Liver (tissue), 3 donors: ENCODE measurements around the gene TH.

Source experiments
- CTCF ChIP-seq: fragments of 150-350 bp; IDR thresholded peaks from 2 replicates; pipeline ENCODE4 v1.5.1; 2017; ENCODE audit warnings: improper control_type of control experiment, low read depth, low read length; ENCODE audit not compliant: missing input control
- FOXA1 ChIP-seq: IDR thresholded peaks from 2 replicates; pipeline ENCODE4 v1.6.1; 2016; ENCODE audit warnings: antibody characterized with exemption
- GABPA ChIP-seq, 2 donors: IDR thresholded peaks in 1 of 2; conservative IDR thresholded peaks in 1 of 2; 2 replicates each; pipeline ENCODE4 v1.6.1; 2016; ENCODE audit warnings: antibody characterized with exemption in 2 of 2, mild to moderate bottlenecking in 1 of 2, moderate library complexity in 1 of 2
- JUND ChIP-seq, 2 donors: IDR thresholded peaks; 2 replicates each; pipeline ENCODE4 v1.6.1; 2016; ENCODE audit warnings: antibody characterized with exemption in 2 of 2
- RAD21 ChIP-seq, 2 donors: IDR thresholded peaks; 2 replicates each; pipeline ENCODE4 v1.6.1; 2016; ENCODE audit warnings: antibody characterized with exemption in 2 of 2, mild to moderate bottlenecking in 2 of 2
- RXRA ChIP-seq, 2 donors: IDR thresholded peaks; 2 replicates each; pipeline ENCODE4 v1.6.1; 2017 to 2018; ENCODE audit warnings: antibody characterized with exemption in 2 of 2, mild to moderate bottlenecking in 1 of 2
- SP1 ChIP-seq: IDR thresholded peaks from 2 replicates; pipeline ENCODE4 v1.6.1; 2018; ENCODE audit warnings: antibody characterized with exemption, mild to moderate bottlenecking
- YY1 ChIP-seq: IDR thresholded peaks from 2 replicates; pipeline ENCODE4 v1.6.1; 2016; ENCODE audit warnings: antibody characterized with exemption, mild to moderate bottlenecking
- TF ChIP-seq, protein P1 (sequence below): IDR thresholded peaks from 2 replicates; pipeline ENCODE4 v1.6.1; 2016; ENCODE audit warnings: antibody characterized with exemption, mild to moderate bottlenecking
- TF ChIP-seq, protein P2 (sequence below): IDR thresholded peaks from 2 replicates; pipeline ENCODE4 v1.6.1; 2016; ENCODE audit warnings: antibody characterized with exemption
- TF ChIP-seq, protein P3 (sequence below): IDR thresholded peaks from 2 replicates; pipeline ENCODE4 v1.6.1; 2016; ENCODE audit warnings: antibody characterized with exemption
- TF ChIP-seq, protein P4 (sequence below): IDR thresholded peaks from 2 replicates; pipeline ENCODE4 v1.6.1; 2016; ENCODE audit warnings: antibody characterized with exemption
- donor health status: healthy.
- donor health status: healthy.

DNA sequence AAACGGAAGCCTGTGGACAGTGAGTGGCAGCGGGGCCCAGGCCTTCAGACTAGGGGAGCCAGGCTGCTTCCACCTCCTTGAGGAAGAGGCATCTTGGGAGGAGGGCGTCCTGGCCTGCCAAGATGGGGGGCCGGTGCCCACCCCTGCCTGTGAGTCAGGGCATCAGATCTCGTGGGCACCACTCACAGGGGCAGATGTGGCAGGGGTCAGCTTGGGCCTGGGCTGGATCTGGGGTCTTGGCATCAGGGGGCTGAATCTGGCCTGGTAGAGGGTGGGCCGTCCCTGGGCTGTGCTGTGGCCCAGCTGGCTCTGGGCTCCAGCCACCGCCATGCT, 24.1 kb upstream of the TH start:
- no peak for TF ChIP-seq CTCF
- TF ChIP-seq JUND (IDR thresholded peaks at IDR 0.05): no peak
- no peak for TF ChIP-seq RAD21 (IDR thresholded peaks at IDR 0.05)
- no peak for TF ChIP-seq YY1
- TF ChIP-seq, protein P1, sequence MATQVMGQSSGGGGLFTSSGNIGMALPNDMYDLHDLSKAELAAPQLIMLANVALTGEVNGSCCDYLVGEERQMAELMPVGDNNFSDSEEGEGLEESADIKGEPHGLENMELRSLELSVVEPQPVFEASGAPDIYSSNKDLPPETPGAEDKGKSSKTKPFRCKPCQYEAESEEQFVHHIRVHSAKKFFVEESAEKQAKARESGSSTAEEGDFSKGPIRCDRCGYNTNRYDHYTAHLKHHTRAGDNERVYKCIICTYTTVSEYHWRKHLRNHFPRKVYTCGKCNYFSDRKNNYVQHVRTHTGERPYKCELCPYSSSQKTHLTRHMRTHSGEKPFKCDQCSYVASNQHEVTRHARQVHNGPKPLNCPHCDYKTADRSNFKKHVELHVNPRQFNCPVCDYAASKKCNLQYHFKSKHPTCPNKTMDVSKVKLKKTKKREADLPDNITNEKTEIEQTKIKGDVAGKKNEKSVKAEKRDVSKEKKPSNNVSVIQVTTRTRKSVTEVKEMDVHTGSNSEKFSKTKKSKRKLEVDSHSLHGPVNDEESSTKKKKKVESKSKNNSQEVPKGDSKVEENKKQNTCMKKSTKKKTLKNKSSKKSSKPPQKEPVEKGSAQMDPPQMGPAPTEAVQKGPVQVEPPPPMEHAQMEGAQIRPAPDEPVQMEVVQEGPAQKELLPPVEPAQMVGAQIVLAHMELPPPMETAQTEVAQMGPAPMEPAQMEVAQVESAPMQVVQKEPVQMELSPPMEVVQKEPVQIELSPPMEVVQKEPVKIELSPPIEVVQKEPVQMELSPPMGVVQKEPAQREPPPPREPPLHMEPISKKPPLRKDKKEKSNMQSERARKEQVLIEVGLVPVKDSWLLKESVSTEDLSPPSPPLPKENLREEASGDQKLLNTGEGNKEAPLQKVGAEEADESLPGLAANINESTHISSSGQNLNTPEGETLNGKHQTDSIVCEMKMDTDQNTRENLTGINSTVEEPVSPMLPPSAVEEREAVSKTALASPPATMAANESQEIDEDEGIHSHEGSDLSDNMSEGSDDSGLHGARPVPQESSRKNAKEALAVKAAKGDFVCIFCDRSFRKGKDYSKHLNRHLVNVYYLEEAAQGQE: no peak
- TF ChIP-seq, protein P2, sequence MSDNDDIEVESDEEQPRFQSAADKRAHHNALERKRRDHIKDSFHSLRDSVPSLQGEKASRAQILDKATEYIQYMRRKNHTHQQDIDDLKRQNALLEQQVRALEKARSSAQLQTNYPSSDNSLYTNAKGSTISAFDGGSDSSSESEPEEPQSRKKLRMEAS: no peak
- TF ChIP-seq, protein P3, sequence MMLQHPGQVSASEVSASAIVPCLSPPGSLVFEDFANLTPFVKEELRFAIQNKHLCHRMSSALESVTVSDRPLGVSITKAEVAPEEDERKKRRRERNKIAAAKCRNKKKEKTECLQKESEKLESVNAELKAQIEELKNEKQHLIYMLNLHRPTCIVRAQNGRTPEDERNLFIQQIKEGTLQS: no peak
- no peak for TF ChIP-seq RXRA (IDR thresholded peaks at IDR 0.05)
- TF ChIP-seq FOXA1: no peak
- TF ChIP-seq SP1: no peak
- TF ChIP-seq, protein P4, sequence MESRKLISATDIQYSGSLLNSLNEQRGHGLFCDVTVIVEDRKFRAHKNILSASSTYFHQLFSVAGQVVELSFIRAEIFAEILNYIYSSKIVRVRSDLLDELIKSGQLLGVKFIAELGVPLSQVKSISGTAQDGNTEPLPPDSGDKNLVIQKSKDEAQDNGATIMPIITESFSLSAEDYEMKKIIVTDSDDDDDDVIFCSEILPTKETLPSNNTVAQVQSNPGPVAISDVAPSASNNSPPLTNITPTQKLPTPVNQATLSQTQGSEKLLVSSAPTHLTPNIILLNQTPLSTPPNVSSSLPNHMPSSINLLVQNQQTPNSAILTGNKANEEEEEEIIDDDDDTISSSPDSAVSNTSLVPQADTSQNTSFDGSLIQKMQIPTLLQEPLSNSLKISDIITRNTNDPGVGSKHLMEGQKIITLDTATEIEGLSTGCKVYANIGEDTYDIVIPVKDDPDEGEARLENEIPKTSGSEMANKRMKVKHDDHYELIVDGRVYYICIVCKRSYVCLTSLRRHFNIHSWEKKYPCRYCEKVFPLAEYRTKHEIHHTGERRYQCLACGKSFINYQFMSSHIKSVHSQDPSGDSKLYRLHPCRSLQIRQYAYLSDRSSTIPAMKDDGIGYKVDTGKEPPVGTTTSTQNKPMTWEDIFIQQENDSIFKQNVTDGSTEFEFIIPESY: no peak
- no peak for TF ChIP-seq GABPA (IDR thresholded peaks at IDR 0.05 in 1 of 2, conservative IDR thresholded peaks at IDR 0.05 in 1 of 2)
